Activated naive CD8-positive, alpha-beta T cell treated with anti-CD3 and anti-CD28 coated beads, Interleukin-2, amount 50 U/mL, for 16 hours (primary cell): Measurements from ENCODE around the gene KCNAB2.
A peak's percentile ranks its signal among the peaks of the same experiment; 100 is the strongest.
"Not testable (repeated sequence)": the region's sequence is repeated elsewhere in the genome, so short reads cannot be mapped to it uniquely, and the experiment has no call there.

Source experiments
- DNase-seq: peaks from one replicate; pipeline ENCODE4 v3.0.0-alpha.2; 2020; ENCODE audit warnings: low read depth, low spot score

KCNAB2 gene

GRCh38 chr1:6010554-6010953 lies 35.1 kb upstream of the KCNAB2 start:
- DNase-seq = no peak

GRCh38 chr1:6011161-6011945 lies 34.3 kb upstream of the KCNAB2 start:
- DNase-seq = no peak

- DNase-seq = no peak
These were observed 33.8 kb upstream of the KCNAB2 start for GRCh38 chr1:6011946-6012258.

GRCh38 chr1:6012529-6013318 lies 33.0 kb upstream of the KCNAB2 start:
- no peak for DNase-seq

- DNase-seq = no peak
These were observed 32.2 kb upstream of the KCNAB2 start for GRCh38 chr1:6013491-6013890.

- DNase-seq = no peak
These were observed 31.3 kb upstream of the KCNAB2 start for GRCh38 chr1:6014130-6014999.

- DNase-seq = no peak
These were observed 29.4 kb upstream of the KCNAB2 start for GRCh38 chr1:6016191-6016865.

- DNase-seq = not testable (repeated sequence)
These were observed 28.0 kb upstream of the KCNAB2 start for GRCh38 chr1:6017654-6018053.

GRCh38 chr1:6019166-6019845 lies 26.4 kb upstream of the KCNAB2 start:
- DNase-seq = no peak

GRCh38 chr1:6022193-6022592 lies 23.5 kb upstream of the KCNAB2 start:
- DNase-seq = no peak

- DNase-seq = no peak
These were observed 22.3 kb upstream of the KCNAB2 start for GRCh38 chr1:6023346-6023745.

- no peak for DNase-seq
These were observed 21.3 kb upstream of the KCNAB2 start for GRCh38 chr1:6024376-6024775.

- no peak for DNase-seq
These were observed 20.2 kb upstream of the KCNAB2 start for GRCh38 chr1:6025269-6026094.

GRCh38 chr1:6026095-6026809 lies 19.4 kb upstream of the KCNAB2 start:
- DNase-seq = peak; percentile 86

- DNase-seq = no peak
These were observed 18.1 kb upstream of the KCNAB2 start for GRCh38 chr1:6027591-6027990.

GRCh38 chr1:6028042-6028850 lies 17.4 kb upstream of the KCNAB2 start:
- DNase-seq = peak; percentile 9

- DNase-seq = no peak
These were observed 16.3 kb upstream of the KCNAB2 start for GRCh38 chr1:6029351-6029750.

- no peak for DNase-seq
These were observed 15.6 kb upstream of the KCNAB2 start for GRCh38 chr1:6030132-6030531.
